DND-41 (cell line): ENCODE results near the gene SPACA5.
"Not testable (repeated sequence)": the region's sequence is repeated elsewhere in the genome, so short reads cannot be mapped to it uniquely, and the experiment has no call there.

Source experiments
- EZH2 ChIP-seq: IDR thresholded peaks from 3 replicates; pipeline ENCODE4 v1.6.1; 2012; ENCODE audit warnings: borderline replicate concordance, low read depth, mild to moderate bottlenecking, moderate library complexity, low read length, inconsistent platforms; ENCODE audit not compliant: severe bottlenecking
- TF ChIP-seq, protein P1 (sequence below): IDR thresholded peaks from 2 replicates; pipeline ENCODE4 v1.5.1; 2012; ENCODE audit warnings: borderline replicate concordance, low read length, moderate library complexity, mild to moderate bottlenecking; ENCODE audit not compliant: poor library complexity, severe bottlenecking; ENCODE audit errors: extremely low read depth

DNA sequence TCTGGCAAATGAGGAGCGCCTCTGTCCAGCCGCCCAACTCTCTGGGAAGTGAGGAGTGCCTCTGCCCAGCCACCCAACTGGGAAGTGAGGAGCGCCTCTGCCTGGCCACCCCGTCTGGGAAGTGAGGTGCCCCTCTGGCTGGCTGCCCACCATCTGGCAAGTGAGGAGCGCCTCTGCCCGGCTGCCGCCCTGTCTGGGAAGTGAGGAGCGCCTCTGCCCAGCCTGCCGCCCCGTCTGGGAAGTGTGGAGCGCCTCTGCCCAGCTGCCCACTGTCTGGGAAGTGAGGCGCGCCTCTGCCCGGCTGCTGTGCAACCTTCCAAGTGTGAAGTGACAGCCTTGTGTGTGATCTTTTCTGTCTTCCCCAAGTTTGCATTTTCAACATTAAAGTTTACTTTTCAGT, 41.3 kb upstream of the SPACA5 start:
- TF ChIP-seq, protein P1, sequence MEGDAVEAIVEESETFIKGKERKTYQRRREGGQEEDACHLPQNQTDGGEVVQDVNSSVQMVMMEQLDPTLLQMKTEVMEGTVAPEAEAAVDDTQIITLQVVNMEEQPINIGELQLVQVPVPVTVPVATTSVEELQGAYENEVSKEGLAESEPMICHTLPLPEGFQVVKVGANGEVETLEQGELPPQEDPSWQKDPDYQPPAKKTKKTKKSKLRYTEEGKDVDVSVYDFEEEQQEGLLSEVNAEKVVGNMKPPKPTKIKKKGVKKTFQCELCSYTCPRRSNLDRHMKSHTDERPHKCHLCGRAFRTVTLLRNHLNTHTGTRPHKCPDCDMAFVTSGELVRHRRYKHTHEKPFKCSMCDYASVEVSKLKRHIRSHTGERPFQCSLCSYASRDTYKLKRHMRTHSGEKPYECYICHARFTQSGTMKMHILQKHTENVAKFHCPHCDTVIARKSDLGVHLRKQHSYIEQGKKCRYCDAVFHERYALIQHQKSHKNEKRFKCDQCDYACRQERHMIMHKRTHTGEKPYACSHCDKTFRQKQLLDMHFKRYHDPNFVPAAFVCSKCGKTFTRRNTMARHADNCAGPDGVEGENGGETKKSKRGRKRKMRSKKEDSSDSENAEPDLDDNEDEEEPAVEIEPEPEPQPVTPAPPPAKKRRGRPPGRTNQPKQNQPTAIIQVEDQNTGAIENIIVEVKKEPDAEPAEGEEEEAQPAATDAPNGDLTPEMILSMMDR = not testable (repeated sequence)
- TF ChIP-seq EZH2 = not testable (repeated sequence)
